GM12801 (cell line): ENCODE data around the gene SPAG9.

Source experiments
- TF ChIP-seq, protein P1 (sequence below): IDR thresholded peaks from one replicate; pipeline ENCODE4 v1.5.1; 2011; ENCODE audit warnings: control low read depth; ENCODE audit not compliant: insufficient read length; ENCODE audit errors: extremely low read depth

Gene SPAG9

DNA sequence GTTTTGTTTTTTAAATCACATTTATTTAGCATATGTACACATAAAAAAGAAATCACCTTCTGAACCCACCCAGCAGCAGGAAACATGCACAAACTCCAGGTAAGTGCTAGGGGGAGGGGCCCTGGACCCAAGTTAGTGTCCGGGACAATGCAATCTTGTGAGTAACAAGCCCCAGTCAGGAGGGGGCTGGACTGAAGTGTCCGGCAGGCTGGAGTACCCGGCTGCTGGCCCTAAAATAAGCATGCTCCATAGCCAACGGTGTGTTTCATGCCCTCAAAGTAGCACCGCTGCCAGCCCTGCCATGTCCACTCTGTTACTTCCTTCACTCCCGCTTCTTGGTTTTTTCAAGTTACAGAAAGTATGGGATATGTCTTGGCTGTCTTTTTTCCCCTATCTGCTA lies 102.1 kb downstream of the SPAG9 start:
- TF ChIP-seq, protein P1, sequence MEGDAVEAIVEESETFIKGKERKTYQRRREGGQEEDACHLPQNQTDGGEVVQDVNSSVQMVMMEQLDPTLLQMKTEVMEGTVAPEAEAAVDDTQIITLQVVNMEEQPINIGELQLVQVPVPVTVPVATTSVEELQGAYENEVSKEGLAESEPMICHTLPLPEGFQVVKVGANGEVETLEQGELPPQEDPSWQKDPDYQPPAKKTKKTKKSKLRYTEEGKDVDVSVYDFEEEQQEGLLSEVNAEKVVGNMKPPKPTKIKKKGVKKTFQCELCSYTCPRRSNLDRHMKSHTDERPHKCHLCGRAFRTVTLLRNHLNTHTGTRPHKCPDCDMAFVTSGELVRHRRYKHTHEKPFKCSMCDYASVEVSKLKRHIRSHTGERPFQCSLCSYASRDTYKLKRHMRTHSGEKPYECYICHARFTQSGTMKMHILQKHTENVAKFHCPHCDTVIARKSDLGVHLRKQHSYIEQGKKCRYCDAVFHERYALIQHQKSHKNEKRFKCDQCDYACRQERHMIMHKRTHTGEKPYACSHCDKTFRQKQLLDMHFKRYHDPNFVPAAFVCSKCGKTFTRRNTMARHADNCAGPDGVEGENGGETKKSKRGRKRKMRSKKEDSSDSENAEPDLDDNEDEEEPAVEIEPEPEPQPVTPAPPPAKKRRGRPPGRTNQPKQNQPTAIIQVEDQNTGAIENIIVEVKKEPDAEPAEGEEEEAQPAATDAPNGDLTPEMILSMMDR = no peak

- TF ChIP-seq, protein P1 = no peak
These were observed 103.4 kb downstream of the SPAG9 start for GRCh38 chr17:51017270-51017669.

- TF ChIP-seq, protein P1 = no peak
These were observed 104.6 kb downstream of the SPAG9 start for GRCh38 chr17:51016099-51016498.

GRCh38 chr17:51015145-51015558 lies 105.5 kb downstream of the SPAG9 start:
- TF ChIP-seq, protein P1 = no peak

- TF ChIP-seq, protein P1 = no peak
These were observed 106.5 kb downstream of the SPAG9 start for GRCh38 chr17:51014129-51014528.

- TF ChIP-seq, protein P1 = no peak
These were observed 107.3 kb downstream of the SPAG9 start for GRCh38 chr17:51013322-51013721.

- TF ChIP-seq, protein P1 = no peak
These were observed 108.1 kb downstream of the SPAG9 start for GRCh38 chr17:51012538-51012937.

GRCh38 chr17:51010173-51010675 lies 110.4 kb downstream of the SPAG9 start:
- TF ChIP-seq, protein P1 = no peak
